GF-D8 (cell line): ENCODE measurements around the gene PCGF1.

Source experiments
- DNase-seq: peaks from one replicate; lab custom pipeline; 2025; lab: John Stamatoyannopoulos, UW

PCGF1 gene

DNA sequence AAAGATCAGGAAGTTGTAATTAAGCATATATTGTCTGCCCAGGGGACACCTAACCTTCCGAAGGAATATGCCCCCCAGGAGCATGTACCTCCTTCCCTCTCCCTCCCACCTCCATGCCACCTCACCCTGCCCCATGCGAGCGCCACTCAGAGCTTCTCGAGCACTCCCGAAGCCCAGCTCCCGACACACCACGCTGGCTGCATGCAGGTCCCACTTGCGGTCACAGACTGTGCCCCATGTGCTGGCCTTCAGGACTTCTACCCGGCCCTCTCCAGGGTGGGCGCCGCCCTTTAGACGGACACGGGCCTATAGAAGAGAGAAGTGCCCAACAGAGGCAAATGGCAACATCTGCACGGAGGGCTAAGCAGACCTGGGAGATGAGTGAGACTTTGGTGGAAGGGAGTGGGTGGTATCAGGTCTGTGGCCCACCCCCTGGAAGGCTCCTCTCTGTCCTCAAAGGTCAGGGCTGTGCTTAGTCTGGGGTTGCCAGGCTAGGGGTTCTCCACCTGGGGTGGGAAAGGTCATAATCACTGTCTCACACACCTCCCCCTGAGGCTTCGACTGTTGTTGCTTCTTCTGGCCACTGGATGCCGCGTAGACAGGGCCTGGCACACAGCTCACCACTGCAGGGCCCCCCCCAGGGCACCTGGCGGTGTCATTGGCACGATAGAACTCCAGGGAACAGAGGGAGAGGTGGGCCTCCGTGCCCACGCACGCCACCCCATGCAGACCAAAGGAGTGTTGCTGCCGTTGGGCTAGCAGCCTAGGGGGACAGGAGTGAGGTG is 28.9 kb upstream of the PCGF1 start:
- DNase-seq, result no peak

- no peak for DNase-seq
Measured at GRCh38 chr2:74535440-74535965, 28.0 kb upstream of the PCGF1 start.

DNA sequence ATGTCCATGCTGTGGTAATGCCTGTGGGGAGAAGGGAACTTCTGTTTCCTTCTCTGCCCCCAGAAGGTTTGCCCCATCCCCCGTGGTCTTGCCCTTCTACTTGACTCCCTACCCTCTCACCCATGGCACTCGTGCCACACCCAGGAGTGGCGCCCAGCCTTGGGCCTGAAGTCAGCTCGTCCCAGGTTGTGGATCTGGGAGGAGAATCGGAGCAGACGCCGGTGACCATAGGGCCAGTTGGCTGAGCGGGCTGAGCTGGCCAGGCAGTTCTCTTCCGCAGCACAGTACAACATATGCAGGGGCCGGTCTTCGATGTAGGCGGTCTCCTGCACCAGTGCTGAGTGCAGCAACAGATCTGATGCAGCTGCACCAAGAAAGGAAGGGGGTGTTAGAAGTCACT is 26.9 kb upstream of the PCGF1 start:
- DNase-seq, result no peak

DNA sequence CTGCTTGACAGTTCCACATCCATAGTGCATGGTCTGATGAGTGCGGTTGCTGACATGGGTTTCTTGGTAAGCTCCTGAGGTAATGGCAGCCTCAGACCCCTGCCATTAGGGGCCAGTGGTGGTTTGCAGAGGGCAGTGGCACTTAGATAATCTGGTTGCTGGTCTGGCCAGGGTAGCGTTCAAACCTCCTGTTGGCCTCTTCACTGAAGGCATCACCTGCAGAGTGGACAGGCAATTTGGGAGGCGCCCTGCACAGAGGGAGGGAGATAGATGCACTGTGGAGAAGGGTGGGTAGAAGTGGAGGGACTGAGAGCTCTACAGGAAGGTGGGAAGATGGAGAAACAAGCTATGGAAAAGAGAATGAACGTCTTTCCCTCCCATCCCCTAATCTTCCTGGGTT is 26.0 kb upstream of the PCGF1 start:
- DNase-seq, result no peak

- DNase-seq, result peak; percentile 9
Measured at GRCh38 chr2:74532222-74532621, 24.7 kb upstream of the PCGF1 start.

DNA sequence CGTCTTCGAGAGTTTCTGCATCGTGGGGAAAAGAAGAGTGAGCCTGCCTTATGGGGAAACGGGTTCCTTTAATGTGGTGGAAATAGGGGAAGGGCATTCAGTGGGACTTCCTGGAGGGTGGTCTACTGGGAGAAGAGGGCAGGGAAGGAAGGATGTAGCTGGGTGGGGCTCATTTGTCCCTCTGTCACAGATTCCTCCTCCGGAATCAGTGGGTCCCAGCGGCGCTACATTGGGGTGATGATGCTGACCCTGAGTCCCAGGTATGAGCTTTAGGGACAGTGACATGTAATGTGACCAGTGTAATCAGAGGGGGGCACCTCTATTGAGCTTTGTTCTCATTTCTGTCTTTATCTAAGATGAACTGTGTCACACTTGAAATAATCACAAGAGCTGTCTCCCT is 24.2 kb upstream of the PCGF1 start:
- no peak for DNase-seq

GRCh38 chr2:74530239-74531187 is 23.0 kb upstream of the PCGF1 start:
- DNase-seq, result no peak

DNA sequence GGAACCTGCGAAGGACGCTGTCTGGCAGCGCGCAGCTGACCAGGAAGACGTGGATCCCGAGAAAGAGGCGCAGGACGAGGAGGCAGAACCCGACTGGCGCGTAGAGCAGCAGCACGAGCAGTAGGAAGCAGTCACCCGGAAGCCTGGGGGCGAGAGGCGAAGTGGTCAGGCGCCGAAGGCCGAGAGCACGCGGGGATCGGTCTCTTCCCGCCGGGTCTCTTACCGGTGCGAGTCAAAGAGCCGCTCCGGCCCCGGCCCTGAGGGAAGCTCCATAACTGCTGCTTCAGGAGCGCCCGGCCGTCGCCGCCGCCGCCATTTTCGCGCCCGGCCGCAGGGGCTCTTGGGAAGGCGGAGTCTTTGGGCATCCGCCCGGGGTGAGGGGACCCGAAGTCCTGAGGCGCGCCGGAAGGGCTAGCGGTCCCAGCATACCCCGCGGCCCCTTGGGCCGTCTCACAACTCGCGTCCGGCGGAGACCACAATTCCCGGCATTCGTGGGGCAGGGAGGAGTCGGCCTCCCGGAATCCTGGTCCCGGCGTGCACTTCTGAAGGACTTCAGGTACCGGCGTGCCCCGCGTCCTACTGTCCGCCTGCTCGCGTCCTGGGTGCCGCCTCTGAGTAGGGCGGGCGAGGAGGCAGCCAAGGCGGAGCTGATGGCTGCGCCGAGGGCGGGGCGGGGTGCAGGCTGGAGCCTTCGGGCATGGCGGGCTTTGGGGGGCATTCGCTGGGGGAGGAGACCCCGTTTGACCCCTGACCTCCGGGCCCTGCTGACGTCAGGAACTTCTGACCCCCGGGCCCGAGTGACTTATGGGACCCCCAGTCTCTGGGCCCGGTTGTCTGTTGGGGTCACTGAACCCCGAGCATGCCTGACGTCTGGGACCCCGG is 22.1 kb upstream of the PCGF1 start, which contains the start of the genes AUP1 and HTRA2:
TSS of gene AUP1 (minus strand) at position 350 of the 882 bp plus-strand sequence. CDS start at position 273, 77 bp downstream.
TSS of gene HTRA2 (plus strand) at position 577 of the 882 bp plus-strand sequence. CDS start at position 651, 74 bp downstream.
- DNase-seq, result peak; percentile 91

- no peak for DNase-seq
Measured at GRCh38 chr2:74528600-74529356, 21.3 kb upstream of the PCGF1 start.

DNA sequence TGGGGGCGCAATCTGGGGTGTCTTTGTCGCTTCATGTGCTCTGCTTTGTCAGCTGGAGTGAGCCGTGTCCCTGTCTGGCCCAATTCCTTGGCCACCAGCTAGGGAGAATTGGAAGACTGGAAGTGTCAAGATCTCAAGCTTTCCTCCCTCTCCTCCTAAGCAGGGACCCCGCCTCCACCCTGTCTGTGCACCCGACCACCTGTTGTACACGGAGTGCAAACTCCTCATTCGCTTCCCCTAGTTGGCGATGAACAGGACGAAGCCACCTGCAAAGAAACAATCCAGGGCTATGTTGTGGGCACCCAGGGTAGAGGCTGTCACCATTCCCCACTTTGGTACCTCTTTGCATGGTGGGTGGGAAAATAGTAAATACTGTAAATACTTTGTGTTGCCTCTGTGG is 20.2 kb upstream of the PCGF1 start:
- DNase-seq, result no peak

GRCh38 chr2:74526649-74527230 is 19.2 kb upstream of the PCGF1 start:
- no peak for DNase-seq

DNA sequence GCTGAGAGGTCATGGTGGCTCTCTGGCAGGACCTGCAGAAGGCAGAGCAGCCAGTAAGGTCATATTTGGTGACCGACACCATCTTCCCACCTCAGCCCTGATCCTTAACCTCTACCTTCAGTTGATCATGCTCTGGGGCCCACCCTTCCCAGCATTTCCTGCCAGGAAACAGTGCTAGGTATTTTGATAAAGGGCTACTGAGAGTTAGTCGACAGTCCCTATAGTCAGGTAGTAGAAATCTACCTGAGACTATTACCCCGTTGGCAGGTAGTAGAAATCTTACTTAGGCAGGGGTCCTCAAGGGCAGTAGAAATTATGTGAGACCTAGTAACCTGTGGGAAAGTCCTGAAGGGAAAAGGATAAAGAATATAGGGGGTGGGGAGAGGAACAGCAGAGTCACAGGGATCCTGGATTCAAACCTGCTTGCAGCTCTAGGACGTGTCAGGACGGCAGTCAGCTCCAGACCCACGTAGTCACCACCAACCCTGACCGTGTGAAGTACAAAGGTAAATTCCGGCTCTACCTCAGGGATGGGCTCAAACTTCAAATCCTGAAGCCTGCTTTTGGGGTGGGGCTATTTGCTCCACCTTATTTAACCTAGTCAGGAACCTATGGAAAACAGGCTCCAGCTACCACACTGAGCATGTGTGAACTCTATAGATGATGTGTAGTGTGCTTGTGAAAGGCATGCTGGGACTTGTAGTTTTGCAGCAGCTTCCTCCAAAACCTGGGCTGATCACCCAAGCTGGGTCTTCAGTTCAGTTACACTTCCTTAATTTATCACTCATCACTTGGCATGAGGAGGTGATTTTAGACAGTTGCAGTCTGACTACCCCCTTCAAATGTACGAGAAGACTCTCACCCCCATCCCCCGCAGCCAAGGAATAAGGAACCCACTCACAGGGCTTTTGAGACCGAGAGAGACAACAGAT is 18.5 kb upstream of the PCGF1 start, which contains the start of gene DQX1:
TSS of gene DQX1 (minus strand) at position 515 of the 932 bp plus-strand sequence. CDS start at position 13, 502 bp downstream.
- no peak for DNase-seq

DNA sequence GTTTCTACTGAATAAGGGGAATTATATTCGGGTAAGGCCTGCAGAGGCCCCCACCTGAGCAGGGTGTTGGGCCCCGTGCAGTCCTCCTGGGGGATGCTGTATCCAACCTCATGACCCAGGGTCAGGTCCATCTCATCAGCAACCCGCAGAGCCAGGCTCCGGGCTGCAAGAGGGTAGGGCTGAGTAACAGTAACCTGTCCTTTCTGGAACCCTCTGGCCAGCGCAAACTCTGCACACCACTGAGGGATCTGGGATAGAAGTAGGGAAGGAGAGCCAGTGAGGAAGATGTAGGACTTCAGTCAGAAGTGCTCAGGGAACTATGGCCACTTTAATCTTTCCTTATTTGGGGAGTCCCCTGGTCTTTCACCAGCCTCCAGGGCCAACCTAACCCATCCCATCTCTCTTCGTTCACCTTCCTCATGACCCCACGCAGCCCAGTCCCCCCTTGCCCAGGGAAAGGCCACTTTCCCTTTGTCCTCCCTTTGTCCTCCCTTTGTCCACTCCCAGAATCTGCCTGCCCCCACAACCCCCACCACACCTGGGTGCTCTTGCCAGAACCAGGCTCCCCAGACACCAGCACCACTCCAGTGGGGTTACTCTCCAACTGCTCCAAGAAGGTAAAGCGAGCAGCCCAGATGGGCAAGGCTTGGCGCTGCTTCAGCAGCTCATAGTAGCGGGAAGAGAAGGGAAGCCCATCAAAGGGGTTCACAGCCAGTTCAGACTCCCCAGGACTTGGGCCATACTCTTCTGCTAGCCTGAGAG is 17.6 kb upstream of the PCGF1 start:
- no peak for DNase-seq

DNA sequence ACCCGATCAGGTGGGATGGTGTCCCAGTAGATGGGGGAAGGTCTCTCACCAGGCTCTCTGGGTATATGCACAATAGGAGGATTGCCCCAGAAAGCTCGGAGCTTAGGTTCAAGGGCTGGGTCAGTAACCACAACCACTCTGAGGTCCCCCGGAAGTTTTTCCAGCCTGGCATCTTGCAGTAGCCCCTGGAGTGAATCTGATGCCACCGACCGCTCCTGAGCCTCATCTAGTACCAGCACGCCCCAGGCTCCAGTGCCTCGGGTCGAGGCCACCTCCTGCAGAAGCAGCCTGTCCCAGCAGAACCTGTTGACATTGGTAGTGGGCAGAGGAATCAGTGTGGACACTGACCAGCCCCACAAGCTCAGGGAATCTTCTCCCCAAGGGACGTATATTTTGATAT is 16.5 kb upstream of the PCGF1 start:
- DNase-seq, result no peak

DNA sequence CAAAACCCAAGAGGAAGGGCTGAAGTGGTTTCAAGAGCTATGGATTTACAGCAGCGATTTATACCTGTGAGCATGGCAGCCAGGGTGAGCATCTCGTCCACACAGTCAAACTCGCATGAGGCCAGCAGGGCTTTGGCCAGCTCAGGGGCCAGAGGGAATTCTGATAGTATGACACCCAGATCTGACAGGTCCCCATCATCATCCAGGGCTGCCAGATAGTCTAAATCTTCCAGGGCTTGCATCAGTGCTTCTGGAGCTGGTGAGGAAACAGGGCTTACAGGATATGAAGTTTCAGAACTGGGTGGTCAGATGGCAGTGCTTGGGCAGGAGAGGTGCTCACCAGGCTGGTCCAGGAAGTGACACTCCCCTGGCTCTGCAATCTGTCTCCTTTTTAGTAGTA is 15.0 kb upstream of the PCGF1 start:
- no peak for DNase-seq

DNA sequence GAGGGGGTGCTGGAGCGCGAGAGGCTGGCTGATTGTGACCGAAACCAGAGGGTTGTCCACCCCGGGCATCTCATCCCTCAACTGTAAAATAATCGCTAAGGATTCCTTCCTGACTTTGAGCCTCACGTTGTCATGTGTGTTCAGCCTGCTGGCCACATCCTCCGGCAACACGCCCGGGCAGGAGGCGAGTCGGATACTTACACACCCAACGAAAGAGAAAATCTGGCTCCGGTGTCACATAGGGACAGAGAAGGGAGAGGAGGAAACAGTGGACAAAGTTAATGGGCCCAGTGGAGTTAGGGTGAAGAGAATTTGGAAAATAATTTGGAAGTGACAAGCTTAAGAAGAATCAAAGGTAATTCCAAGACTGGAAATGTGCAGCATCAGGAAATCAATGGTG is 9.2 kb upstream of the PCGF1 start:
- no peak for DNase-seq

- DNase-seq, result no peak
Measured at GRCh38 chr2:74515981-74516633, 8.6 kb upstream of the PCGF1 start.
